ENCODE results near the gene C10orf90.

The C10orf90 gene

GRCh38 chr10:126405239-126405775 lies 265.2 kb downstream of the C10orf90 start:
- Mint-ChIP-seq H3K36me3 (ENCODE audit: low read depth) (no peaks in the 10 kb centered on the region), H3K4me1 (ENCODE audit: low read depth) (no peaks in the 10 kb centered on the region), H3K27ac (no peak overlapping the region), H3K9me3 (no peaks in the 10 kb centered on the region), H3K4me3 (no peak overlapping the region), H3K27me3 (ENCODE audit: low read depth) (no peaks in the 10 kb centered on the region)

- Mint-ChIP-seq H3K4me1 (ENCODE audit: low read depth) (no peaks in the 10 kb centered on the region), H3K27ac (no peak overlapping the region), H3K9me3 (no peaks in the 10 kb centered on the region), H3K27me3 (ENCODE audit: low read depth) (no peaks in the 10 kb centered on the region), H3K4me3 (no peak overlapping the region), H3K36me3 (ENCODE audit: low read depth) (no peaks in the 10 kb centered on the region)
These were observed 267.5 kb downstream of the C10orf90 start for GRCh38 chr10:126402721-126403695.

GRCh38 chr10:126400641-126401040 lies 269.9 kb downstream of the C10orf90 start:
- Mint-ChIP-seq H3K36me3 (ENCODE audit: low read depth) (no peaks in the 10 kb centered on the region), H3K9me3 (peaks cover 2% of the 10 kb centered on the region), H3K4me1 (ENCODE audit: low read depth) (no peaks in the 10 kb centered on the region), H3K27ac (no peak overlapping the region), H3K4me3 (no peak overlapping the region), H3K27me3 (ENCODE audit: low read depth) (no peaks in the 10 kb centered on the region)

GRCh38 chr10:126398924-126399323 lies 271.6 kb downstream of the C10orf90 start:
- peaks cover 6% of the 10 kb centered on the region for H3K9me3 Mint-ChIP-seq
- no peaks in the 10 kb centered on the region for H3K36me3 Mint-ChIP-seq (ENCODE audit: low read depth)

GRCh38 chr10:126398383-126398743 lies 272.1 kb downstream of the C10orf90 start:
- Mint-ChIP-seq H3K36me3 (ENCODE audit: low read depth) (no peaks in the 10 kb centered on the region), H3K9me3 (peaks cover 6% of the 10 kb centered on the region), H3K27ac (no peak overlapping the region), H3K27me3 (ENCODE audit: low read depth) (no peaks in the 10 kb centered on the region), H3K4me3 (no peak overlapping the region), H3K4me1 (ENCODE audit: low read depth) (no peaks in the 10 kb centered on the region)

More at GRCh38 chr10:126398924-126399323, 271.6 kb downstream of the C10orf90 start:
- H3K27ac Mint-ChIP-seq: no peak overlapping the region
- no peaks in the 10 kb centered on the region for H3K4me1 Mint-ChIP-seq (ENCODE audit: low read depth)
- H3K4me3 Mint-ChIP-seq: no peak overlapping the region
- no peaks in the 10 kb centered on the region for H3K27me3 Mint-ChIP-seq (ENCODE audit: low read depth)

- no peaks in the 10 kb centered on the region for H3K36me3 Mint-ChIP-seq (ENCODE audit: low read depth)
- no peaks in the 10 kb centered on the region for H3K4me1 Mint-ChIP-seq (ENCODE audit: low read depth)
- H3K4me3 Mint-ChIP-seq: no peak overlapping the region
- H3K27ac Mint-ChIP-seq: no peak overlapping the region
- no peaks in the 10 kb centered on the region for H3K27me3 Mint-ChIP-seq (ENCODE audit: low read depth)
- peaks cover 6% of the 10 kb centered on the region for H3K9me3 Mint-ChIP-seq
These were observed 272.7 kb downstream of the C10orf90 start for GRCh38 chr10:126397640-126398382.

GRCh38 chr10:126397156-126397555 lies 273.3 kb downstream of the C10orf90 start:
- Mint-ChIP-seq H3K27me3 (ENCODE audit: low read depth) (no peaks in the 10 kb centered on the region), H3K4me1 (ENCODE audit: low read depth) (no peaks in the 10 kb centered on the region), H3K27ac (no peak overlapping the region), H3K36me3 (ENCODE audit: low read depth) (no peaks in the 10 kb centered on the region), H3K9me3 (peaks cover 6% of the 10 kb centered on the region), H3K4me3 (no peak overlapping the region)

GRCh38 chr10:126394948-126395347 lies 275.5 kb downstream of the C10orf90 start:
- Mint-ChIP-seq H3K4me1 (ENCODE audit: low read depth) (no peaks in the 10 kb centered on the region), H3K9me3 (peaks cover 6% of the 10 kb centered on the region), H3K27me3 (ENCODE audit: low read depth) (peaks cover 4% of the 10 kb centered on the region), H3K4me3 (no peak overlapping the region), H3K36me3 (ENCODE audit: low read depth) (no peaks in the 10 kb centered on the region), H3K27ac (no peak overlapping the region)

GRCh38 chr10:126393076-126393475 lies 277.4 kb downstream of the C10orf90 start:
- no peak overlapping the region for H3K4me3 Mint-ChIP-seq
- peaks cover 6% of the 10 kb centered on the region for H3K9me3 Mint-ChIP-seq
- H3K36me3 Mint-ChIP-seq (ENCODE audit: low read depth): no peaks in the 10 kb centered on the region
- H3K4me1 Mint-ChIP-seq (ENCODE audit: low read depth): no peaks in the 10 kb centered on the region
- no peak overlapping the region for H3K27ac Mint-ChIP-seq
- peaks cover 16% of the 10 kb centered on the region for H3K27me3 Mint-ChIP-seq (ENCODE audit: low read depth)

- H3K36me3 Mint-ChIP-seq (ENCODE audit: low read depth): no peaks in the 10 kb centered on the region
- peaks cover 18% of the 10 kb centered on the region for H3K27me3 Mint-ChIP-seq (ENCODE audit: low read depth)
- no peak overlapping the region for H3K4me3 Mint-ChIP-seq
- H3K9me3 Mint-ChIP-seq: peaks cover 6% of the 10 kb centered on the region
- H3K27ac Mint-ChIP-seq: no peak overlapping the region
- H3K4me1 Mint-ChIP-seq (ENCODE audit: low read depth): no peaks in the 10 kb centered on the region
These were observed 278.0 kb downstream of the C10orf90 start for GRCh38 chr10:126392469-126392868.

- no peak overlapping the region for H3K27ac Mint-ChIP-seq
These were observed 278.4 kb downstream of the C10orf90 start for GRCh38 chr10:126392068-126392467.

GRCh38 chr10:126391192-126391885 lies 279.2 kb downstream of the C10orf90 start:
- Mint-ChIP-seq H3K4me3 (no peak overlapping the region), H3K27me3 (ENCODE audit: low read depth) (peaks cover 29% of the 10 kb centered on the region), H3K36me3 (ENCODE audit: low read depth) (peaks cover 4% of the 10 kb centered on the region), H3K27ac (no peak overlapping the region), H3K9me3 (peaks cover 6% of the 10 kb centered on the region), H3K4me1 (ENCODE audit: low read depth) (peaks cover 4% of the 10 kb centered on the region)

More at GRCh38 chr10:126392068-126392467, 278.4 kb downstream of the C10orf90 start:
- H3K27me3 Mint-ChIP-seq (ENCODE audit: low read depth): peaks cover 22% of the 10 kb centered on the region
- H3K4me1 Mint-ChIP-seq (ENCODE audit: low read depth): peaks cover 2% of the 10 kb centered on the region
- H3K4me3 Mint-ChIP-seq: no peak overlapping the region
- H3K9me3 Mint-ChIP-seq: peaks cover 6% of the 10 kb centered on the region
- peaks cover 2% of the 10 kb centered on the region for H3K36me3 Mint-ChIP-seq (ENCODE audit: low read depth)

GRCh38 chr10:126390324-126390723 lies 280.2 kb downstream of the C10orf90 start:
- Mint-ChIP-seq H3K27me3 (ENCODE audit: low read depth) (peaks cover 39% of the 10 kb centered on the region), H3K36me3 (ENCODE audit: low read depth) (peaks cover 4% of the 10 kb centered on the region), H3K9me3 (peaks cover under 1% of the 10 kb centered on the region), H3K4me3 (no peak overlapping the region), H3K27ac (no peak overlapping the region), H3K4me1 (ENCODE audit: low read depth) (peaks cover 4% of the 10 kb centered on the region)
